T-helper 2 cell treated with Interferon-gamma antibody and Interleukin-4, amounts not matched to agents 5 μg/mL and 100 μg/mL, for 36 hours (primary cell): ENCODE data around the gene APOH.

ENCODE experiments used
- DNase-seq: peaks from one replicate; pipeline ENCODE4 v3.0.0; 2021; ENCODE audit warnings: low spot score
- H3K27ac Mint-ChIP-seq: one replicate; pipeline ENCODE4 v1.8.0; 2021; ENCODE audit warnings: mild to moderate bottlenecking, mixed read lengths
- H3K27me3 Mint-ChIP-seq: one replicate; pipeline ENCODE4 v1.8.0; 2021; ENCODE audit warnings: low read depth, mixed read lengths
- H3K36me3 Mint-ChIP-seq: one replicate; pipeline ENCODE4 v1.8.0; 2021; ENCODE audit warnings: low read depth, mixed read lengths
- H3K4me1 Mint-ChIP-seq: one replicate; pipeline ENCODE4 v1.8.0; 2021; ENCODE audit warnings: low read depth, mixed read lengths
- H3K4me3 Mint-ChIP-seq: one replicate; pipeline ENCODE4 v1.8.0; 2022; ENCODE audit warnings: mild to moderate bottlenecking, moderate library complexity, mixed read lengths
- H3K9me3 Mint-ChIP-seq: one replicate; pipeline ENCODE4 v1.8.0; 2021; ENCODE audit warnings: mixed read lengths

Gene APOH

GRCh38 chr17:66171172-66171571, 58.0 kb downstream of the APOH start:
- Mint-ChIP-seq H3K36me3 (no peaks in the 10 kb centered on the region), H3K4me1 (no peaks in the 10 kb centered on the region), H3K27me3 (peaks cover 11% of the 10 kb centered on the region), H3K9me3 (no peaks in the 10 kb centered on the region), H3K4me3 (no peak overlapping the region), H3K27ac (no peak overlapping the region)
- DNase-seq, result no peak

GRCh38 chr17:66169839-66170238, 59.4 kb downstream of the APOH start:
- Mint-ChIP-seq H3K27ac (no peak overlapping the region), H3K4me1 (no peaks in the 10 kb centered on the region), H3K27me3 (peaks cover 8% of the 10 kb centered on the region), H3K36me3 (no peaks in the 10 kb centered on the region), H3K4me3 (no peak overlapping the region), H3K9me3 (no peaks in the 10 kb centered on the region)
- no peak for DNase-seq

DNA sequence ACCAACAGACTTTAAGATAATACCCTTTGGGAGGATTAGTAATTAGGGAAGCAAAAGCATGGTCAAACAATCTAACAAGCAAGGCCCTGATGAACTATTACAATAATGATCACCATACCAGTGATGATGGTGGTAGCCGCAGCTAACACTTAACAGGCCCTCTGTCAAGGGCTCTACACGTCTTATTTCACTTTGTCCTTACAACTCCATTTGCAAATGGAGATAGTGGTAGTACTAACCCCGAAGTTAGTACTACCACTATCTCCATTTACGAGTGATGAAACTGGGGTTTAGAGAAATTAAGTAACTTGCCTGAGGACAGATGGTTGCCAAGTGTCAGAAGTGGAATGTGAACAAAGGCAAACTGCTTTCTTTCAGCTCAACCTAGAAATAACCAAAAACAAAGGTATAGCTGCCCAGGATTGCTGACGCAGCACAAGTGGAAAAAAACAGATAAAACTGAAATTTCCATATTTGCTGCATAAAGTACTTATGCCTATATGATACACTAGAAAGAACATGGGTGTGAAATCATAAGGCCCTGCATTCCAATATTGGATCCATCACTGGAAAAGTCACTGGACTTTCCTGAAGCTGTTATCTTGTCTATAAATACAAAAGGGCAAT, 61.9 kb downstream of the APOH start:
- Mint-ChIP-seq H3K4me3 (no peak overlapping the region), H3K36me3 (no peaks in the 10 kb centered on the region), H3K27me3 (peaks cover 5% of the 10 kb centered on the region), H3K27ac (no peak overlapping the region), H3K4me1 (no peaks in the 10 kb centered on the region), H3K9me3 (no peaks in the 10 kb centered on the region)
- no peak for DNase-seq

GRCh38 chr17:66165537-66166123, 63.6 kb downstream of the APOH start:
- Mint-ChIP-seq H3K4me1 (peaks cover 3% of the 10 kb centered on the region), H3K4me3 (no peak overlapping the region), H3K9me3 (no peaks in the 10 kb centered on the region), H3K36me3 (no peaks in the 10 kb centered on the region), H3K27ac (no peak overlapping the region), H3K27me3 (peaks cover 2% of the 10 kb centered on the region)
- no peak for DNase-seq
